T-helper 2 cell treated with Interferon-gamma antibody and Interleukin-4, amounts not matched to agents 100 ng/mL and 5 ng/mL, for 36 hours (primary cell): Measurements from ENCODE around the gene DENND4B. TPM values are rescaled to one million over a fixed set of nuclear protein-coding genes. Genes with fewer than 3 reads are reported as not detected.
"Not testable (repeated sequence)": the region's sequence is repeated elsewhere in the genome, so short reads cannot be mapped to it uniquely, and the experiment has no call there.

Experiments
- intact Hi-C: fragments of 100-400 bp; cut with micrococcal nuclease; formaldehyde crosslinking; loops from one replicate; pipeline ENCODE4 v1.15.1; 2023
- total RNA-seq: library from RNA; stranded (reverse); gene quantifications from 2 replicates; pipeline ENCODE4 v1.2.3, GENCODE V29; 2022

DENND4B gene
- total RNA-seq, 1 donor from 2014 or later, result 167 TPM

DNA sequence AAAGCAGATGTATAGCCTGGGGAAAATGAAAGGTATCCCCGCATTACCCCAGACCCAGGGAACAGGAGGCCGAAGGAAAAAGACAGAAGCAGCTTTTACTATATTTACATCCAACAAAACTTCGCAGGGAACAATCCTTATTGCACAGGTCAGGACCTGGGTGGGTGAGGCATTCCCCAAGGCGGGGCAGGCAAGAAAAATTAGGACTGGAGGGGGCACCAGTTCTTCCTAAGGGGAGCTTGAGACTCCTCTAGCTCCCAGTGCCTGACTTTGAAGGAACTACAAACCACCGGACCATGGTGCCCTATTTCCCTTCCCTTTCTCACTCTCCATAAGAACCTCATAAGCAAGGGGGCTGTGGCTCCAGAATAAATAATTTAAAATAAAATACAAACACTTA lies 17.1 kb downstream of the DENND4B start:
- intact Hi-C loops, result loop anchor here (10.0 kb wide), 1 partner anchor 65 kb away; no protein-coding TSS in a partner anchor

DNA sequence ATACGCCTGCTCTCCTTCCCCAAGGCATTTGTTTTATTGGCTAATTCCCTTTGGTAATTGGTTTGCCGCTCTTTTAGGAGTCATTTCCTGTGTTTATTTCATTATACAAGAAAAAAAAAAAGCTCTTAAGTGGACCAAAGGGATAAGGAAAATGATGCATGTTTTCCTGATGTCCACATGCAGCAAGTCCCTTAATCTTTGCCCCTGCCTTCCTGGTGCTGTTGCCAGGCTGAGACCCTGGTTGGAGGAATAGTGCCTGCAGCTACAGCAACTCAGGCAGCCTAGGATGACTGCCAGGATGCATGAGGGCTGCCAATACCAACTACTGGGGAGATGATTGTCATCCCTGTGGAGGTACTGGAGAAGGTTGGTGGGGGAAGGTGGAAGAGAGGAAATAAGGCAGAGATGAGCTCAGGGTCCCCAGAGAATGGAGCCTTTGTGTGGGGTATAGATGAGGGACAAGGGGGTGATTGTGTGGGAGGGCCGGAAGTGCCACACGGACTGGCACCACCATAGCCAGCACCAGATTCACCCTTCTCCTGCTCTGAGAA lies 17.7 kb downstream of the DENND4B start:
- intact Hi-C loops, result loop anchor here (10.0 kb wide), 1 partner anchor 64 kb away; no protein-coding TSS in a partner anchor

DNA sequence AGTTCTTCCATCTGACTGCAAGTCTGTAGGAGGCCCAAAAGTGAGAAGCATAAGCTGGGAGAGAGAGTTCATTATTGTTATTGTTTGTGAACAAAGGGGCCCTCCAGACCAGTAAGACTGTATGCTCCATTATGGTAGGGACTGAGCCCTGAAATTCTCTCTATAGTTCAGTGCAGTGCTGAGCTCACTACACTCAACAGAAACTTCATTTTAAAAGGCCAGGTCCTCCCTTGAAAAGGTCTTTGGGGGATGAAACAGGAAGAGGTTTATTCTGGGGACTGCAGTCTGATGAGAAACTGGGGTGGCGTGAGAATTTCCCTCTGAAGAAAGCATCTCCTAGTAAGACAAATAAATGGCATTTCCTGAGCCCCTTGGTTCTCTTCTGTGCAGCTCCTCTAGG lies 18.3 kb downstream of the DENND4B start:
- intact Hi-C loops, result loop anchor here (10.0 kb wide), 1 partner anchor 63 kb away; no protein-coding TSS in a partner anchor

DNA sequence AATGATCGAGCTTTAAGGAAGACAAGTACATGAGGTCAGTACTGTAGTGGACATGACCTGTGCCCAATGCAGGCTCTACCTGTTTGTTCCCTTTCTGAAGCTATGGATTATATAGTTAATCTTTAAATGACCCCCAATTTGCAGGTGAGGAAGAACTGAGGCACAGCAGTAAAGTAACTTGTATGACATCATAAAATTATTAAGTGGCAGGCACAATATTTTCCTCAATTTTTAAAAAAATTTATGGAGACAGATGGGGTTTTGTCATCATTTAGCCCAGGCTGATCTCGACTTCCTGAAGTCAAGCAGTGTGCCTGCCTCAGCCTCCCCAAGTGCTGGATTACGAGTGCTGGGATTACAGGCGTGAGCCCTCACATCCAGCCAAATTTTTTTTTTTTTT lies 20.1 kb downstream of the DENND4B start:
- intact Hi-C loops, result loop anchor here (10.0 kb wide), 1 partner anchor 62 kb away; no protein-coding TSS in a partner anchor

DNA sequence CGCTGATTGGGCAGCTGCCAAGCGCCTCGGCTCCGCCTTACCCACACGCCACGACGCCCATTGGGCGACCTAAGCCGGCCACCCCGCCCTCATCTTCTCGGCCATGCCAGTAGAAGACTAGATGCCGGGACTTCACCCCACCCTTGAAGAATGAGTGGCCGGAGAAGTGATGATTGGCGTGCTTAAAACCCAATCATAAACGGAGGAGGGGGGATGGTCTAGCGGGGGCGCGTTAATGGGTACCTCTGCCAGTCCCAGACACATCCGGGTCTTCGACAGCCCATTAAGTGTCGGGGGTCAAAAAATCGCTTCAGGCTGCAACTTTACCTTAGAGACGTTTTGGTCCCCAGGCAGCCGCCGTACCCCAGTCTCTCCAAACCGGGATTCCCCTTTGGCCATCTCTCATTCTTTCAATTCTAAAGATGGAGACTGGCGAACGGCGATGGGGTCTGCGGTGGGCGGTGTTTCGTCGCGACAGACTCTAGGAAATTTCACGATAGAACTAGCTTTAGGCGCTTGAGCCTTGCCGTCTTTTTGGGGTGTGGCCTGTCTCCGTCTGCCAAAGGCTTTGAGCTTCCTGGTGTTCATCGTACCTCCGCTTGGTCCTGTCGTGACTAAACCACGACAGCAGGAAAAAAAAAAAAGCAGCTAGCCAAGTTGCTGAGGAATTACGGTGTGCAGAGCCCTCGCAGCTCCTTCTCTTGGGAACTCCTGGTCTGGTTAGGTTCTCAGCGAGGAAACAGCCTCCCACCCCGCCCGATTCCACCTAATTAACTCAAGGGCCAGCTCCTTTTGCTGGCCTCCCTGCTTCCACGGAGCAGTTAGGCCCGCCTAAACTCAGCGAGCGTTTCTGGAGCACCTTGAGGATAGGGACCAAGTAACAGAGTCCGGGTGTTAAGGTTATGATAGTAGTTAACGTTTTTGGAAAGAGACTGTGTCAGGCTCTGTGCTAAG lies 23.3 kb downstream of the DENND4B start, which contains the start of gene GATAD2B:
Gene GATAD2B, minus strand, starts transcription at position 1 of the 954 bp plus-strand sequence. CDS start 94,625 bp downstream, outside the sequence.
- intact Hi-C loops, result loop anchor here (1.0 to 10.0 kb wide), 9 partner anchors 22 to 349 kb away; partner anchors contain the start of genes CRTC2, HAX1, RPS27 and SLC39A1

DNA sequence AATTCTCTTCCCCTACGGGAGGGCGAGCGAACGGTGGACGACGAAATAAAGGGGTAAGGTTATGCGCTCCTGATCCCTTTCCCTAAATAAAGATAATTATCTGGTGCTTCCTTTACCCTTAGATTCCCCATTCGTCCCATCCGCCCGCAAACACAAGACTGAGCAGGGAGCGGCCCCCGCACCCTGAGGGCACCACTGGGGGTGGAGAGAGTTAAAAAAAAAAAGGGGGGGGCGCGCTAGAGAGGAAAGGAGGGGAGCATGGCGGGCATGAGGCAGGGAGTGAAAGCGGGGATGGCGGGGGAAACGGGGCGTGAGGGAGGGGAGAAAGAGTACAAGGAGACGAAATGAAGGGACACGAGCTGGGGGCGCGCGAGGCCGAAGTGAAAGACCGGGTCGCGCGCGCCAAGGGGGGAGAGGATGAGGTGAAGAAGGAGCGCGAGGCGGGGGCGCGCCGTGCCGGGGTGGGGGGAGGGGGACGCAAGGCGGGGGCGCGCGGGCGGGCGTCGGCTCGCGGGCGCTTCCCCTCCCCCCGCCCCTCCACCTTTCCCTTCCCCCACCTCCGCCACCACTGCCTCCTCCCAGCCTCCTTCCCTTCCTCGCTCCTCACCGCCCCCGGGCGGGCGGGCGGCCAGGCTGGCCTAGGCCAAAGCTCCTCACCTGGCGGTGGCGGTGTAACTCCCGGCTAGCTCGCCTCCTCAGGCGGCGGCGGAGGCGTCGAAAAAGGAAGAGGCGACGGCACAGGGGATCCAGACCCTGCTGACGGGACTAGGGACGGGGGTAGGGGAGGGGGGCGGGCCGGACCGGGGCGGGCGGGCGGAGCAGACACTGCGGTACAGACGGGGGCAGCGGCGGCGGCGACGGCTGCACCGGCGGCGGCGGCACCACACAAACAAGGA lies 24.2 kb downstream of the DENND4B start:
- intact Hi-C loops, result loop anchor here (2.0 to 10.0 kb wide), 3 partner anchors 58 to 140 kb away; no protein-coding TSS in a partner anchor

DNA sequence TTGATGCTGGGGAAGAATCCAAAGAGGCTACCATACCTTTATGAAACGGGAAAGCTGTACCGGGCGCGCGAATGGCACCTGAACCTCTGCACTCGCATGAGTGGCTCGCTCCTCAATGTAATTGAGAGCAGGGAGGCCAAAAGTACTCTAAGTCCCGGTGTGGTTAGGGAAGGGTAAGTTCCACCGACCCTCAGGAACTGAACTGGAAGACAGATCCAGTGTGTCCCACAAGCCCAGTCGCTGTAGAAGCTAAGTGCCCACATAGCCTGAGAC lies 24.8 kb downstream of the DENND4B start:
- intact Hi-C loops, result loop anchor here (2.0 to 10.0 kb wide), 3 partner anchors 57 to 139 kb away; no protein-coding TSS in a partner anchor

DNA sequence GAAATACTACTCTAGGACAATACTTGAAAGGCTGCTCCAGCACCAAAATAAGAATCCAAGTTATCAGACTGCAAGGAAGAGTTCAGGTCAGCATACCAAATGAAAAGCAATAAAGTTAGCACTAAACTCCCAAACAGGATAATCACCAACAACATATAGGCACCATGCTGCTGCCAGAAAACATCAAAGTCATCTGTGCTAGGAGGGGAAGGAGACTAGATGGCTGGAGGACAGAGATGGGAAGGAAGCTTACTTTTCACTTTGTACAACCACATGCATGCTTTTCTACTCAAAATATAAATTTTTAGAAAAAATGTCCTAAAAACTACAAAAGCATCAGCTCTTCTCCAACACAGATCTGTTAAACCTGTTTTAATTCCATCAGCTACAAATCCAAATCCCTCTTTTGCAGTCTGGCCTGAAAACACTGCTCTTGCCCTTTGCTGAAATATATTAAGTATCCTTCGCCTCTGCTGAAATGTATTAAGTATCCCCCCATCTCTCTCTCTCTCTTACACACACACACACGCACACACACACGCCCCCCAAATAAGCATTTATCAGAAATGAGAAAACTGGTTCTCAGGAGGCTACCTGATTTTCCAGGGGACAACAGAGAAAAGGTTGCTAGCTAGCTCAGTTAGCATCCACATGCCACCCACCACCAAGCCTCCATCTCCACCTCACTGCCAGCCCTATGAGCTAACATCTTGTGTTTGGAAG lies 25.3 kb downstream of the DENND4B start:
- intact Hi-C loops, result loop anchor here (5.0 to 10.0 kb wide), 2 partner anchors 56 to 139 kb away; no protein-coding TSS in a partner anchor

DNA sequence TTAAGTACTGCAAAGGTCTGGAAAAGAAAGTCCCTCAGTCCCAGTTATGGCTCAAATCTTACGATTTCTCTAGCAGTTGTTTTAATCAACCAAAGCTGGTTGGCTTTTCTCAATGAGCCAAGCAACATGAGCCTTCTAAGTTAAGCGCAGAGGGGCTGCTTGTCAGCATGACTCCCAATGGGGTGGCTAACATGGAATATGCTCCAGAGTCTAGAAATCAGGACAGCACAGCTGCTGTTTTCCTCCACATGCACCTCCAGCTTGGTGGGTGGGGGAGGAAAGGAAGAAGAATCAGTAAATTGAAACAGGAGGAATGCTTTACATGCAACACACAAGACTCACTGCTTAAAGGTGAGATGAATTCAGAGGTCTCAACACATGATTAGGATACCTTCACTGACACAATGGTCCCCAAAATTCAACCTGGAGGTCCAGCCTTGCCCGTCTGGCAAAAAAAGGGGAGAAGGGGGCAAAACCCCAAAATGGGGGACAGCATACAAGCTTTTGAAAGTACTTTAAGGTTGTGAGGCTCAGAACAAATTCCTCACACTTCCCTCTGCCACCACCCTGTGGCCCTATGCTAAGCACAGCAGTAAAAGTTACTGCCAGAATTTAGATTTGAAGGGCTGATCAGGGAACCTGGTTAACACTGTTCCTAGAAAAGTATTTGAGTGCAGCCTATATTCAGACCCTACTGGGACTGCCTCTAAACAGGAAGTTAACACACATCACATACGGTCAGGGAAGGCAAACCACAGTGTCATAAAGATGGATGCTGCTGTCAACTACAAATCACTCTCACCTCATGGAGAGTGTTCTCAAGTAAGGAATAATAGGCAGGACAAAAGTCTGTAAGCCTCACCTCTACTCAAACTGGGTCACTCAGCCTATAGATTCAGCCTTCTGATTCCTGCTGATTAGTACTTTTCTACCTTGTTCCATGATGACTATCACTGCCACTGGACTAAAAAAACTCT lies 26.4 kb downstream of the DENND4B start:
- intact Hi-C loops, result loop anchor here (1.0 to 10.0 kb wide), 3 partner anchors 55 to 138 kb away; no protein-coding TSS in a partner anchor

DNA sequence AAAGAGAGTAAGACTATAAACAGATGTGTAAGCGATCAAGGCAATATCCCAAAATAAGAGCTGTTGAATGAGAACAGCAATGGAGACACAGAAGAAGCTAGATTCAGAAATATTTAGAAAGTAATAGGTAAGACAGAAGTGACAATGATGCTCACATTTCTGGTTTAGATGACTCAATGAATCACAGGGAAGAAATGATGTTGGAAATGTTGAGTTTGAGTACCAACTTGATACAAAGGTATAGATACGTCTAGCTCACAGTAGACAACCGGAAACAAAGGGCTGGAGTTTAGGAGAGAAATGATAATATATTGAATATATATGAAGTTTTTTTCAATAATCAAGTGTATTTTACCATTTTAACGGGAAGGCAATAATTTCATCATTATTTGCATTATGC lies 30.2 kb downstream of the DENND4B start:
- intact Hi-C loops, result no loop called here

DNA sequence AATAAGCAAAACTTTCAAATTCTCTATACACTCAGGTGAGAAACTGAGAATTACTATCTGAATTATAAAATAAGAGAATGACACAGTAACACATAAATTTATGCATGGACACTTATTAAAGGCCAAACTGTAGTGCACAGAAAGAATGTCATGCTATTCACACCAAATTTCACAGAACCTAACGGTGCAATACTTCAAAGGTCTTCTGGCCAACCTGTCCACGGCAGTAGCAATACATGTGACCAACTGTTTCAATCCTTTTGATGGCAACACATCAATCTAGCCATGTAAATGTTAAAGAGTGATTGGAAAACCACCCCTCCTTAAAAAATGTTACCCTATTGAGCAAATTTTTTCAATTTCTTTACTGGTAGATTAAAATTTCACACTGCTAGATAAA lies 34.2 kb downstream of the DENND4B start:
- intact Hi-C loops, result no loop called here

DNA sequence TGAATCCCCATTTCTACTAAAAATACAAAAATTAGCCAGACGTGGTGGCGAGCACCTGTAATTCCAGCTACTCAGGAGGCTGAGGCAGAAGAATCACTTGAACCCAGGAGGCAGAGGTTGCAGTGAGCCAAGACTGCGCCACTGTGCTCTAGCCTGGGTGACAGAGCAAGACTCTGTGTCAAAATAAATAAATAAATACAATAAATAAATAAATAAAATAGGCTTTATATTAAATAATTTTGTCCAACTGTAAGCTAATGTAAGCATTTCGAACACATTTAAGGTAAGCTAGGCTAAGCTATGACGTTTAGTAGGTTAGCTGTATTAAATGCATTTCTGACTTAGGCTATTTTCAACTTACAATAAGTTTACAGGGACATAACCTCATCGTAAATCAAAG lies 36.0 kb downstream of the DENND4B start:
- intact Hi-C loops, result not testable (repeated sequence)

DNA sequence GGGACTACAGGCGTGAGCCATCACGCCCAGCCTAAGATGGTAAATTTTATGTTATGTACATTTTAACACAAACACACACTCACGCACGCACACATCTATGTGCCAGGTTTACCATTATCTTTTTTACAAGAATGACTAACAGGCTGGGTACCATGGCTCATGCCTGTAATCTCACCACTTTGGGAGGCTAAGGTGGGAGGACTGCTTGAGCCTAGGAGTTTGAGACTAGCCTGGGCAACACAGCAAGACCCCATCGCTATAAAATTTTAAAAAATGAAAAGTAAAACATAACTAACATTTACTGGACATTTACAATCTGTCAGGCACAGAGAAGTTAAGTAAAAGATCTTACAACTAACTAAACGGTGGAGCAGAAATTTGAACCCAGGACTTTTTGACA lies 38.4 kb downstream of the DENND4B start:
- intact Hi-C loops, result no loop called here

DNA sequence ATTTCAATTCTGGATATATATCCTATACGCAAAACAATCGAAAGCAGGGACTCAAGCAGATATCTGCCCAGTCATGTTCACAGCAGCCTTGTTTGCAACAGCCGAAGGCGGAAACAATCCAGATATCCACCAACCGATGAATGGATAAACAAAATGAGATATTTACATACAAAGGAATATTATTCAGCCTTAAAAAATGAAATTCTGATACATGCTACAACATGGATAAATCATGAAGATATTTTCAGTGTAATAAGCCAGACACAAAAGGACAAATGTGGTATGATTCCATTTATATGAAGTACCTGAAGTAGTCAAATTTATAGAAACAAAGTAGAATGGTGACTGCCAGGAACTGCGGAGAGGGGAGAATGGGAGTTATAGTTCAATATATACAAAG lies 39.4 kb downstream of the DENND4B start:
- intact Hi-C loops, result no loop called here

DNA sequence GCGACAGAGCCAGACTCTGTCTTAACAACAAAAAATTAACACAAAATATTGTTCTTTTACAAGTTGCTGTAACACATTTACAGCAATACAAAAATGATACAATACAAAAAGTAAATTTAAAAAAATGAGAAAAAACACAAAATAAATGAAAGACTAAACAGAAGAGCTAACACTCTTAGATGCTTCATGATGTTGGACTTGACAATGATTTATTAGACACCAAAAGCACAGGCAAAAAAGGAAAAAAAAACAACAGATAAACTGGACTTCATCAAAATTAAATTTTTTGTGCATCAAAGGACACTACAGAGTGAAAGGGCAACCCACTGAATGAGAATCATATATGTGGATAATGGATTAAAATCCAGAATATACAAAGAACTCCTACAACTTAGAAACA lies 40.1 kb downstream of the DENND4B start:
- intact Hi-C loops, result no loop called here

DNA sequence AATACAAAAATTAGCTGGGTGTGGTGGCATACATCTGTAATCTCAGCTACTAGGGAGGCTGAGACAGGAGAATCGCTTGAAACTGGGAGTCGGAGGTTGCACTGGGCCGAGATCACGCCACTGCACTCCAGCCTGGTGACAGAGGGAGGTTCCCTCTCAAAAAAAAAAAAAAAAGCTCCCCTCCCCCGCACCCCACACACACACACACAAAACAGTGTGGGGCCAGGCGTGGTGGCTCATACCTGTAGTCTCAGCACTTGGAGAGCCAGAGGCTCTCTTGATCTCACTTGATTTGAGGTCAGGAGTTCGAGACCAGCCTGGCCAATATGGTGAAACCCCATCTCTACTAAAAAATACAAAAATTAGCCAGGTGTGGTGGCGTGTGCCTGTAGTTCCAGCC lies 40.6 kb downstream of the DENND4B start:
- intact Hi-C loops, result not testable (repeated sequence)

DNA sequence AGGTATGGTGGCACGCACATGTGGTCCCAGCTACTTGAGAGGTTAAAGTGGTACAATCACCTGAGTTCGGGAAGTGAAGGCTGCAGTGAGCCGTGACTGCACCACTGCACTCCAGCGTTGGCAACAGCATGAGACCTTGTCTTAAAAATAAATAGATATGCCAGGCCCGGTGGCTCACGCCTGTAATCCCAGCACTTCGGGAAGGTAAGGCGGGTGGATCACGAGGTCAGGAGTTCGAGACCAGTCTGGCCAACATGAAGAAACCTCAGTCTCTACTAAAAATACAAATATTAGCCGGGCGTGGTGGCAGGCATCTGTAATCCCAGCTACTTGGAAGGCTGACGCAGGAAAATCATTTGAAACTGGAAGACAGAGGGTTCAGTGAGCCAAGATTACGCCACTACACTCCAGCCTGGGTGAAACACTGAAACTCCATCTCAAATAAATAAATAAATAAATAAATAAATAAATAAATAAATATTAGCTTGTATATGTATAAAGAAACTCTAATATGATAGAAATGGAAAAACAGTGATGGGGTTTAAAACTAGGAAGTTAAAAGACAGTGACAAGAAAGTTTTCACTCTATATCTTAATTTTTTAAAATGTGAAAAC lies 42.6 kb downstream of the DENND4B start:
- intact Hi-C loops, result no loop called here

DNA sequence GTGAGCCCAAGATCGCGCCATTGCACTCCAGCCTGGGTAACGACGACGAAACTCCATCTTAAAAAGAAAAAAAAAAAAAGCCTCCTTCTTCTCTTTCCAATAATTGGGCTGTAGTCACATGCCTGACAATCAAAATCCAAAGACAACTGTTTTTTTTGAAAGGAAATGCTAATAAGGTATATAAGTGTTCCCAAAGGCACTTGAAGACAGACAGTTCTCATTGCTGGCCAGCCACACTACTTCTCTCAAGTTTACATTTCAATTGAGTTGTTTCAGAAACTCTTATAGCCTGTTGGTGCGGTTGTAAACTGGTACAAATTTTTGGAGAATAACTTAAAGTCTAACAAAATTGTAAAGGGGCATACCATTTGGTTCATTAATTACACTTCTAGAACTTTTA lies 47.0 kb downstream of the DENND4B start:
- intact Hi-C loops, result no loop called here

DNA sequence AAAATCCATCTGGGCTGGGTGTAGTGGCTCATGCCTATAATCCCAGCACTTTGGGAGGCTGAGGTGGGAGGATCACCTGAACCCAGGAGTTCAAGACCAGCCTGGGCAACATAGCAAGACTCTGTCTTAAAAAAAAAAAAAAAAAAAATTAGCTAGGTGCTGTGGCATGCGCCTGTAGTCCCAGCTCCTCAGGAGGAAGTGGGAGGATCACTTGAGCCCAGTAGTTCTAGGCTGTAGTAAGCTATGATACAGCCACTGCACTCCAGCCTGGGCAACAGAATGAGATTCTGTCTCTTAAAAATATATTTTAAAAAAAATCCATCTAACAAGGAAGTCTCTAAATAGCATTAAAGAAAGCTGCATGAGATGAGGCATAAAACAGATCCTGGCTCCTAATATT lies 50.7 kb downstream of the DENND4B start:
- intact Hi-C loops, result not testable (repeated sequence)
